Stimulated activated CD4-positive, alpha-beta T cell treated with anti-CD3 and anti-CD28 coated beads, Interleukin-2, amount 100 ng/mL, for 4 hours (primary cell): Measurements from ENCODE around the gene ATP6V1A.

ENCODE experiments used
- DNase-seq: peaks from one replicate; pipeline ENCODE4 v3.0.0-alpha.2; 2020; ENCODE audit warnings: low read depth

ATP6V1A gene

GRCh38 chr3:113747283-113748046 lies 630 bp downstream of the ATP6V1A start:
- peak; percentile 24 for DNase-seq

GRCh38 chr3:113751141-113751540 lies 4.3 kb downstream of the ATP6V1A start:
- no peak for DNase-seq

GRCh38 chr3:113753376-113753985 lies 6.6 kb downstream of the ATP6V1A start:
- no peak for DNase-seq

- no peak for DNase-seq
These were observed 7.8 kb downstream of the ATP6V1A start for GRCh38 chr3:113754494-113755159.

- no peak for DNase-seq
These were observed 11.7 kb downstream of the ATP6V1A start for GRCh38 chr3:113758389-113759024.

- no peak for DNase-seq
These were observed 17.9 kb downstream of the ATP6V1A start for GRCh38 chr3:113764698-113765097.

GRCh38 chr3:113769551-113769950 lies 22.7 kb downstream of the ATP6V1A start:
- DNase-seq = no peak

- no peak for DNase-seq
These were observed 25.2 kb downstream of the ATP6V1A start for GRCh38 chr3:113771993-113772392.

GRCh38 chr3:113773381-113773780 lies 26.5 kb downstream of the ATP6V1A start:
- DNase-seq = no peak

- DNase-seq = no peak
These were observed 28.7 kb downstream of the ATP6V1A start for GRCh38 chr3:113775516-113775915.

- DNase-seq = no peak
These were observed 29.7 kb downstream of the ATP6V1A start for GRCh38 chr3:113776564-113776963.

- no peak for DNase-seq
These were observed 36.6 kb downstream of the ATP6V1A start for GRCh38 chr3:113783463-113783862.

- no peak for DNase-seq
These were observed 37.1 kb downstream of the ATP6V1A start for GRCh38 chr3:113783980-113784379.

GRCh38 chr3:113791381-113791780 lies 44.5 kb downstream of the ATP6V1A start:
- DNase-seq = no peak

- DNase-seq = no peak
These were observed 47.7 kb downstream of the ATP6V1A start for GRCh38 chr3:113794526-113794925.

- no peak for DNase-seq
These were observed 48.9 kb downstream of the ATP6V1A start for GRCh38 chr3:113795693-113796092.

GRCh38 chr3:113802795-113803455 lies 56.1 kb downstream of the ATP6V1A start:
- DNase-seq = no peak

GRCh38 chr3:113804661-113805060 lies 57.8 kb downstream of the ATP6V1A start:
- DNase-seq = no peak

GRCh38 chr3:113805249-113805648 lies 58.4 kb downstream of the ATP6V1A start:
- no peak for DNase-seq

- DNase-seq = no peak
These were observed 66.0 kb downstream of the ATP6V1A start for GRCh38 chr3:113812854-113813253.

- DNase-seq = no peak
These were observed 73.0 kb downstream of the ATP6V1A start for GRCh38 chr3:113819866-113820265.

- no peak for DNase-seq
These were observed 78.3 kb downstream of the ATP6V1A start for GRCh38 chr3:113825090-113825489.
